Mucosa of gallbladder (tissue), 1 donor: ENCODE results near the gene ASCL1. TPM values are rescaled to one million over a fixed set of nuclear protein-coding genes. Genes with fewer than 3 reads are reported as not detected.

ENCODE experiments used
- DNase-seq: peaks from one replicate; pipeline ENCODE4 v3.0.0-alpha.2; 2020; ENCODE audit warnings: low spot score
- total RNA-seq: library from RNA; stranded (reverse); gene quantifications from one replicate; pipeline ENCODE4 v1.2.1, GENCODE V29; 2021
- donor health status: DM: no; HTN: no; CAD: no.

Gene ASCL1
- total RNA-seq, result not detected

DNA sequence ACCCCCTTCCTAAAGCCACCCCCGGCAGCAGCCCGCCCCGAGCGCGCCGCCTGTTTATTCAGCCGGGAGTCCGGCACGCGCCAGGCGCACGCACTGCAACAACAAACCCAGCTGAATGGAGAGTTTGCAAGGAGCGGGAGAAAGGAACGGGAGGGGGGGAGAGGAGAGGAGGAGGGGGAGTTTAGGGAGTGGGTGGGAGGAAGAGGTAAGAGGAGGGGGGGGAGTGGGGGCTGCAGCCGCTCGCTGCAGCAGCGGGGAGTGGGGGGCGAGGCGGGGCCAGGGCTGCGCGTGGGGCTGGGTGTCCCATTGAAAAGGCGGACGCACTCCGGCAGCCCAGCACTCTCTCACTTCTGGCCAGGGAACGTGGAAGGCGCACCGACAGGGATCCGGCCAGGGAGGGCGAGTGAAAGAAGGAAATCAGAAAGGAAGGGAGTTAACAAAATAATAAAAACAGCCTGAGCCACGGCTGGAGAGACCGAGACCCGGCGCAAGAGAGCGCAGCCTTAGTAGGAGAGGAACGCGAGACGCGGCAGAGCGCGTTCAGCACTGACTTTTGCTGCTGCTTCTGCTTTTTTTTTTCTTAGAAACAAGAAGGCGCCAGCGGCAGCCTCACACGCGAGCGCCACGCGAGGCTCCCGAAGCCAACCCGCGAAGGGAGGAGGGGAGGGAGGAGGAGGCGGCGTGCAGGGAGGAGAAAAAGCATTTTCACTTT, at the start of gene ASCL1:
Gene ASCL1, plus strand, starts transcription at position 336 of the 712 bp plus-strand sequence. CDS start 571 bp downstream, outside the sequence.
- no peak for DNase-seq

DNA sequence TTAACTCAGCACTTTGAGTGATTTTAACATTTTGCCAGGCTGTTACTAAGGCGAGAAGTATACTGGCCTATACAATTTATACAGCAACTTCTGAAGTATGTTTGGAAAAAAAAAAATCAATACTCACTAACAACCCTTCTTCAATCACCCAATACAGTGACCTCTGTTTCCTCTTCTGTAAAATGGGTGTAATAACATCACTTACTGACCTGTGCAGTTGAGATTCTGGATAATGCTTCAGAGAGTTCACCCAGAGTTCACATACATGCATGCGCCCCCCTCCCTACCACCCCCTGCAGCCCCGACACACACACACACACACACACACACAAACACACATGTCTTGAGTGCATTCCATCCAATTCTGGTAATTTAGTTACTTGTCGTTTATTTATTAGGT, 49.6 kb upstream of the ASCL1 start:
- no peak for DNase-seq

GRCh38 chr12:102910137-102910536, 47.3 kb upstream of the ASCL1 start:
- DNase-seq, result no peak

DNA sequence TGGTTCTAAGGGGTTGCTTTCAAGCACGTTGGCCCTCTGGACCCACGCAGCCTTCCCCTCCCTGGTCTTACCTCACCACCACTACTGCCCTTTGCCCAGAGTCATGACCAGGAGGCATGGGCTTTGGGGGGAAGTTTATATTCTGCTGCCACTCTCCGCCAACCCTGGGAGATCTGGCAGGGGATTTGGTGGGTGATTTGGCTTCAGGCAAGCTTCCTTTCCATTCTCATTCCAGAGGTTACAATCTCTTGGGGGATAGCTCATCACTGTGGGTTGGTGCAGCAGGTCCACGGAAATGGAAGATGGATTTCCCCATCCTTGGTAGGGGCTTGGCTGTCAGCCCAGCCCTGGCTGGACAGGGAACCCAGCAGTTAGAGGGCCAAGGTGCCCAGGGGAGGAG, 46.7 kb upstream of the ASCL1 start:
- DNase-seq, result no peak

DNA sequence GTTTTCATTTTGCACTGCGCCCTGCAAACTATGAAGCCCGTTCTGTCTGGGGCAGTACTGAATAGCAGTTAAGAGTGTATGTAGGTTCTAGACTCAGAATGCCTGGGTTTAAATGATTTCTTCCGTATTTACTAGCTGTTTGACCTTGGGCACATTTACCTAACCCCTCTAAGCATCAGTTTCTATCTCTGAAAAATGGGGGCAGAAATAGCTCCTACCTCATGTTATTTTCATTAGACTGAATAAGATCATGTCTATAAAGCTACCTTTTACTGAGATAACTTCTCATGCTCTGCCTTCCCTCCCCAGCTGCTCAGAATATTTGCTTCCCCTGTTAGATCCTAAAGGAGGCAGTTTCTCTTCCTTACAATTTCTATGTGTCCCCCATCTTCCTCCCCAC, 46.2 kb upstream of the ASCL1 start:
- no peak for DNase-seq

DNA sequence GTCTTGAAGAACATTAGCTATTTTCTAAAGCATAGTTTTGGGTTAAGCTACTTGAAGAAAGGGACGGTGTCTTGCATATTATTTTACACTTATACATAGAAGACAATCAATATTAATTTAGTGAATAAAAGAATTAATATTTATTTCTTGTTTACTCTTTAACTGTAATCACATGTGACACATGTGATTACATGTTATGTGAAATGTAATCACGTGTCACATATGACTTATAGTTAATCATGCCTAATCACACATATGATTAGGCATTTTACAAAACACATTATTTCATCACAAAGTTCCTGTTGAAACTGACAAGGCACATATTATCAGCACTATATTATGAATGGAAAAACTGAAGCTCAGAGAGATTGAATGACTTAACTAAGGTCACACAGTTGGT, 45.2 kb upstream of the ASCL1 start:
- DNase-seq, result no peak

- DNase-seq, result no peak
Measured at GRCh38 chr12:102913453-102914226, 43.8 kb upstream of the ASCL1 start.

DNA sequence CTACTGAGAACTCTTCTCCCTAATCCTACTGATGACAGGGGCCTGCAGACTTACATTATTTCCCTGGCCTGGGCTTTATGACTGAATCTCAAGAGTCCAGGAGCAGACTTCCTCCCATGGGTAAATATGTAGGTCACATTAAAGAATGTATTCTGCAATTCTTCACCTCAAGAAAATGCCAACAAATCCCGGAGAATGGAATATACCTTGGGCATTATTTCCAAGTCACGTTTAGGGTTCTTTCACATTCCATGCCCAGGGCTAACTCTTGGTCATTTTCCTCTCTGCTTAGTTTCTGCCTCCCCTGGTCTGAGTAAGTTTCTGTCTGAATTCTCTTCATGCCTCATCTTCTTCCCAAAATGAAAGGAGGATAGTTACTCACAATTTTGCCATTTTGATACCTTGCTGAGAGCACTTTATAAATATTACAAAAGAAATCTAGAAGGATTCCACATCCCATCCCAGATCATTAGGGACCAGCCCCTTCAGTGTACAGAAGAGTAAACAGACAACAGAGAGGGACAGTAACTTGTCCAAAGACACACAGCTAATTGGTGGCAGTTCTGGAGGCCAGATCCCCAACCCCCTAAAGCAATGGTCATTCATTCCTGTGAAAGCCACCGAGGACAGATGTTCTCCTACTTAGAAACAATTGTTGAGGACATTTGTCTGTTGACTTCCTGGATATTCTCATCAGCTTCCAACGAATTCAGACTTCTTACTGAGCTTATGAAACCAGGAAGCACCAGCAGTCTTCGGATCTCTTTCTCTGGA, 41.0 kb upstream of the ASCL1 start:
- DNase-seq, result no peak

DNA sequence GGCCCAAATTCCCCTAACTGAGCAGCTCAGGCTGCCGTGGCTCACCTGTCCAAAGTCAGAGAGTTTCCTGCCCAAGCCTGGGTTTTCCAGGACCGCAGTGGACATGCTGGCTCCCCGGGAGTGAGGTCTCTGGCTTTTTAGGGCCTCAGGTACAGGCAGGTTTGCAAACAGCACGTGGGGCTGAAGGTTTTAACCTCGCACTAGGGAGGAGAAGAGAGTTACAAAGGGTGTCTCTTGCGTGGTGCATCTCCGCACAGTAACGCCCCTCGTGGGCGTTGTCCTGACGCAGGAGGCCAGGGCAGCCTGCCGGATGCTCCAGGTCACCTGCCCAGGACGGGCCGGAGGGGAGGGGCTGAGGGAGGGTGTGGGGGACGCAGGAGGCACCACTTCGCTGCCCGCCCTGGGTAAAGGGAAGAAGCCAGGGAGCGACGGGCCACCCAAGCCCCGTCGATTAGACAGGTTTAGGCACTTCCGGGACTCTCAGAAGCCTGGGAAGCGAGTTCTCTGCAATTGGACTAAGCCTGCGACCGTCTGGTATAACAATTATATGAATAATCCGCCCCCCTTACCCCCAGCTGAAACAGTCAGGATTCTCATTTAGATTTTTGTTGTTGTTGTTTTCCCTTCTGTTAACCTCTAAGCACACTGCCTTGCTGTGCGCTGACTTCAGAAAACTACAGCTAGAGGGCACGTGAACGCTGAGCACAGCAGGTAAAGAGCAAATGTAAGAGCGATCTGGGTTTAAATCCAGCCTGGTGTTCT, 40.3 kb upstream of the ASCL1 start, which contains the start of gene PAH:
Gene PAH, minus strand, starts transcription at position 219 of the 762 bp plus-strand sequence. Its CDS starts 114 bp downstream, at position 105.
- DNase-seq, result peak; percentile 83

- DNase-seq, result no peak
Measured at GRCh38 chr12:102918840-102919239, 38.6 kb upstream of the ASCL1 start.

GRCh38 chr12:102920271-102920670, 37.2 kb upstream of the ASCL1 start:
- DNase-seq, result peak; percentile 48

DNA sequence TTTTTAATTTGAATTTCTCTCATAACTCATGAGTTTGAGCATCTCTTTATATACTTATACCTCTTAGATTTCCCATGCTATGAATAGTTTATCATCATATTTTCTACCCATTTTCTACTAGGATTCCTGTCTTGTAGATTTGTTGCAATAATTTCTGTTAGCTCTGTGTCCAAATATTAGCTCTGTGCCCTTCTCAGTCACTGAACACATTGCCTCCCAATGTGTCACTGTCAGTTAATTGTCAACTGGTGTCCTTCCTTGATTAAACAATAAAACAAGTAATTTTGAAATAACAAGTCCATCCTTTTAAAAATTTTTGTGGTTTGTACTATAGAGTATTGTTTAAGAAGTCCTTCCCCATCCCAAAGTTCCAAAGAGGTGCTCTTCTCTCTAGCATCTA, 36.2 kb upstream of the ASCL1 start:
- DNase-seq, result no peak

- no peak for DNase-seq
Measured at GRCh38 chr12:102927220-102927619, 30.3 kb upstream of the ASCL1 start.

DNA sequence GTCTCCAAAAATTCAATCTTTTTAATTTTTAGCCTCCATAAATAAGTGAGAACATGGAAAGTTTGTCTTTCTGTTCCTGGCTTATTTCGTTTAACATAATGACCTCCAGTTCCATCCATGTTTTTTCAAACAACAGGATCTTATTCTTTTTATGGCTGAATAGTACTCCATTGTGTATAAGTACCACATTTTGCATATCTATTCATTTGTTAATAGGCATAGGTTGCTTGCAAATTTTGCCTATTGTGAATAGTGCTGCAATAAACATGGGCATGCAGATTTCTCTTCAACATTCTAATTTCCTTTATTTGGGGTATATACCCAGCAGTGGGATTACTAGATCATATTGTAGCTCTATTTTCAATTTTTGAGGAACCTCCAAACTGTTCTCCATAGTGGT, 24.3 kb upstream of the ASCL1 start:
- no peak for DNase-seq

GRCh38 chr12:102939059-102939458, 18.4 kb upstream of the ASCL1 start:
- no peak for DNase-seq

DNA sequence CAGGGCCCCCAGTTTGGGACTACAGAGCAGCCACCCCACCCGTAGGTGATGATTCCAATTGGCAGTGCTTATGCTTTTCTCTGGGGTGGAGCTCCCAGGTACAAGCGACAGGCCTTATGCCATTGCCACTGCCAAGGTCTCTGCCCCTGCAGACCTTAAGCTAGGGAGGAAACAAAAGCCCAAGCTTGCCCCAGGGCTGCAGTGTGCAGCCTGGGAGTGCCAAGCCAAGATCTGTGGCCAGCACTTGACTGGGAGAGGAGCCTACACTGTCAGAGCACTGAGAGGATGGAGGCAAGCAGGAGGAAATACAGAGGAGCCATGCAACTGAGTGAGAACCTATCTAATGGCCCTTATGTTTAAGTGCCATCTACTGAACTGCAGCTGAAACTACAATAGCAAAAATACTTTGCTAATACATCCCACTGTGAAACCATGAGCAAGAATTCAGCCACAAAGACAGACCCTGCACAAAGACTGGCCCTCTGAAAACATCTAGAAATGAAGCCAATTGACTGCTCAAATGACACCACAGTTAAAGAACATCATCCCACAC, 17.7 kb upstream of the ASCL1 start:
- DNase-seq, result no peak

DNA sequence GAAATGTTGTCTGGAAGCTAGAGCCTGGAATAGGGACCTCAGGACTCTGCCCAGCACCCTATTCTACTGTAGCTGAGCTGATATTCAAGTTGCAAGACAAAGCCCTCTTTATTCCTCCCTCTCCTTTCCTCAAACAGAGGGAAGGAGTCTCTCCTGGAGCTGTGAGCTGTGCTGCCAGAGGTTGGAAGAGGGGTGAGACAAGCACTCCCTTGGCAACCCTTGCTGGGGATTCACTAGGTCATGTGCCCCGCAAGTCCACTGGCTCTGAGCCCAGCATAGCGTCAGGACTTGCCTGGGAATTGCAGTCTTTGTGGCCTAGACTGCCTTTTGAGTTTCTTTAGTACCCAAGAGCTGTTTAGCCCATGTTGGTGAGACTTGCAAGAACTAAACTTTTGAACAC, 11.4 kb upstream of the ASCL1 start:
- DNase-seq, result no peak

- peak; percentile 40 for DNase-seq
Measured at GRCh38 chr12:102948941-102949352, 8.5 kb upstream of the ASCL1 start.

GRCh38 chr12:102950107-102950949, 7.1 kb upstream of the ASCL1 start:
- DNase-seq, result peak; percentile 50

DNA sequence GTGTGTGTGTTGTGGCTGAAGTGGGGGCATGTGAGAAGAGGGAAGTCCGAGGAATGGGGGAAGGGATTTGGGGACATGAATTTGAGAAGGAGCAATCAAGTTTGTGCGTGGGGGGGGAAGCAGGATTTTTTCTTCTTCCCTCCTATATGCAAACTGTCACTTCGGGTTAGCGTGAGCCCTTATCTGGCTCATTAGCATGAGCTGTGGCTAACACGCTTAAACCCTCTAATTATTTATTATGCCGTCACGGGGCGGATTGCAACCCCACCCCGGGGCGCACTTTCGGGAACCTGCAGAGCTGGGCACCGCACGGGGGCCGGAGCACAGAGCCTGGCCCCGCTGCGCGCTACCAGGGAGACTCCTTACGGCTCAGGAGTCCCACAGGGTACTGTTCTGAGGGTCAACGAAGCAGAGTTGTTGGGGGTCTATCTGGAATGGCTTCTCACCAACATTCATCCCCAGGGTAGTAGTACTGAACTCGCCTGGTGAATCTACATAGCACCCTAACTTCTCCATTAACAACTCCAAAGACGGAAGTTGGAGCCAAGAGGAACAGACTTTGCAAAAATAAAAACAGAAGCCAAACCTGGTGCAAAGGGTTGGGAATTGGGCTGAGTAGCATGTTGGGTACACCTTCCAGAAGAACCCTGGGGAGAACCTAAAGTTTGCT, 6.4 kb upstream of the ASCL1 start:
- no peak for DNase-seq
